Endothelial cell of umbilical vein (primary cell): Measurements from ENCODE around the gene MXI1.

Source experiments
- CTCF ChIP-seq, 2 donors: IDR thresholded peaks; 1 replicate in 1 of 2; 2 replicates in 1 of 2; pipeline ENCODE4 v1.5.1; 2011; ENCODE audit warnings: low read length in 2 of 2, mild to moderate bottlenecking in 2 of 2, moderate library complexity in 2 of 2, control low read depth in 1 of 2, inconsistent platforms in 1 of 2, low read depth in 1 of 2; ENCODE audit not compliant: insufficient read depth in 1 of 2; ENCODE audit errors: extremely low read depth in 1 of 2
- EZH2 ChIP-seq: IDR thresholded peaks from 2 replicates; pipeline ENCODE4 v1.6.1; 2012; ENCODE audit warnings: borderline replicate concordance, low read depth, mild to moderate bottlenecking, moderate library complexity, low read length, inconsistent platforms; ENCODE audit not compliant: severe bottlenecking
- FOS ChIP-seq: IDR thresholded peaks from 2 replicates; pipeline ENCODE4 v1.6.1; 2011; ENCODE audit warnings: mild to moderate bottlenecking, low read length, moderate library complexity, borderline replicate concordance; ENCODE audit not compliant: insufficient read depth
- GATA2 ChIP-seq: IDR thresholded peaks from 2 replicates; pipeline ENCODE4 v1.7.0; 2011; ENCODE audit warnings: low read depth, mild to moderate bottlenecking, moderate library complexity, mixed read lengths, low read length; ENCODE audit not compliant: insufficient read length, insufficient read depth
- JUN ChIP-seq: IDR thresholded peaks from 2 replicates; pipeline ENCODE4 v1.6.1; 2011; ENCODE audit warnings: borderline replicate concordance, low read depth; ENCODE audit not compliant: insufficient read length, insufficient read depth
- MAX ChIP-seq: IDR thresholded peaks from 2 replicates; pipeline ENCODE4 v1.6.1; 2011; ENCODE audit not compliant: insufficient read depth, insufficient read length
- MYC ChIP-seq: IDR thresholded peaks from one replicate; pipeline ENCODE4 v1.6.1; 2011; ENCODE audit warnings: mild to moderate bottlenecking, low read depth, low read length
- POLR2A ChIP-seq: IDR thresholded peaks from 2 replicates; pipeline ENCODE4 v1.6.1; 2012; ENCODE audit warnings: low read depth, mild to moderate bottlenecking, control low read depth, low read length
- POLR2AphosphoS5 ChIP-seq: IDR thresholded peaks from 2 replicates; pipeline ENCODE4 v1.6.1; 2012; ENCODE audit warnings: low read depth, mild to moderate bottlenecking, control low read depth, low read length, moderate library complexity; ENCODE audit not compliant: insufficient read depth

DNA sequence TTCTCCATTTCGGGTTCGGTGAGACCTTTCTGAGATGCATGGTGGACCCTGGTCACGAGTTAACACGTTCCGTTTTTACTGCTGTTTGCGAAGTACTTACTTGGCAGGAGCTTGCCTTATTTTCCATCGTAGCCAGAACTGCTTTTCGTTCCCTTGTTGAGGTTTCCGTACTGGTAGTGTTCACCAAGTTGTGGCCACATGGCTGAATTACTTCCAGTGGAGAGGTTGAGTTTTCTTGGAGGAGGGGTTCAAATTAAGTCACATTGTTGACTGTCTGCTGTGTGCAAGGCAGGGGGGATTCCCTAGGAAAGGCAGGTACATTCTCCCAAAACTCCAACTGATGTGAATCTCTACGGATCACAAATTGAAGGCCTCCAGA, 4.0 kb downstream of the MXI1 start:
- TF ChIP-seq CTCF (IDR thresholded peaks at IDR 0.05; ENCODE audit: extremely low read depth in 1 of 2, insufficient read depth in 1 of 2, low read depth in 1 of 2, low read length in 2 of 2) (no peak), POLR2AphosphoS5 (no peak), GATA2 (no peak), JUN (no peak), EZH2 (no peak), POLR2A (no peak), MYC (no peak), MAX (no peak), FOS (no peak)
